GM21825 (cell line): ENCODE results near the gene ACAA1.
"Not testable (repeated sequence)": the region's sequence is repeated elsewhere in the genome, so short reads cannot be mapped to it uniquely, and the experiment has no call there.

Experiments
- ATAC-seq: cut with Tn5 transposase; IDR thresholded peaks from one replicate; pipeline ENCODE4 v1.9.1; 2021; ENCODE audit warnings: mild to moderate bottlenecking, moderate library complexity; ENCODE audit not compliant: unreplicated experiment

Gene ACAA1, protein sequence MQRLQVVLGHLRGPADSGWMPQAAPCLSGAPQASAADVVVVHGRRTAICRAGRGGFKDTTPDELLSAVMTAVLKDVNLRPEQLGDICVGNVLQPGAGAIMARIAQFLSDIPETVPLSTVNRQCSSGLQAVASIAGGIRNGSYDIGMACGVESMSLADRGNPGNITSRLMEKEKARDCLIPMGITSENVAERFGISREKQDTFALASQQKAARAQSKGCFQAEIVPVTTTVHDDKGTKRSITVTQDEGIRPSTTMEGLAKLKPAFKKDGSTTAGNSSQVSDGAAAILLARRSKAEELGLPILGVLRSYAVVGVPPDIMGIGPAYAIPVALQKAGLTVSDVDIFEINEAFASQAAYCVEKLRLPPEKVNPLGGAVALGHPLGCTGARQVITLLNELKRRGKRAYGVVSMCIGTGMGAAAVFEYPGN

DNA sequence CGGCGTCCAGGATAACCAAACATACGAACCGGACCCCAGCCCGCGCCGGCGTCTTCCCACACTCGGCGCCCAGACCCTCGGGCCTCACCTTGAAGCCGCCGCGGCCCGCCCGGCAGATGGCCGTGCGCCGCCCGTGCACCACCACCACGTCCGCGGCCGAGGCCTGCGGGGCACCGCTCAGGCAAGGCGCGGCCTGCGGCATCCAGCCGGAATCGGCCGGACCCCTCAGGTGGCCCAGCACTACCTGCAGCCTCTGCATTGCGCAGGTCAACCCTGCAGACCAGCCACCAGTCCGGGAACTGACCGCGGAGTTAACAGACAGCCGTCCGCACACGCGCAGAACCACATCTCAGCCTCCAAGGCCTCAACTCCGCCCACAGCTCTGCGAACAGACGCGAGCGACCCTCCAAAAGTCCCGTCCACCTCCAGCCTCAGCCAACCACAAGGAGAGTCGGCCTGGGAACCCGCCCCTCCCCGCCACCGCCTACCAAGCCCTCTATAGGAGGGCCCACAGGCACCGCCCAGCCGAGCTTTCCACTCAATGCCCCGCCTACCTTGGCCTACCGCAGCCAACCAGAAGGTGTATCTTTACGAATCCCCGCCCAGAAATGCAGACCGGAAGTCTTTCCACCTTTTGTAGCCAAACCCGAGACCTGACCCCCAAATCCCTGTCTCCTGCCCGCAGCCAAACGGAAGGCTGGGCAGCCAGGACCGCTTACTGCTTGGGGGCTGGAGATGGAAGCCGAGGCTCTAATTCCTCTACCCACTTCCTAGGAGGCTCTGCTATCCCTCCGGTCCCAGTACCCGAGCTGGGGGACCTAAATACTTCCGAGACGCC, at the start of gene ACAA1:
Gene ACAA1 (minus strand): TSS at position 351 of the 838 bp plus-strand sequence. CDS start 92 bp downstream, at position 259.
- ATAC-seq: peak; percentile 86

DNA sequence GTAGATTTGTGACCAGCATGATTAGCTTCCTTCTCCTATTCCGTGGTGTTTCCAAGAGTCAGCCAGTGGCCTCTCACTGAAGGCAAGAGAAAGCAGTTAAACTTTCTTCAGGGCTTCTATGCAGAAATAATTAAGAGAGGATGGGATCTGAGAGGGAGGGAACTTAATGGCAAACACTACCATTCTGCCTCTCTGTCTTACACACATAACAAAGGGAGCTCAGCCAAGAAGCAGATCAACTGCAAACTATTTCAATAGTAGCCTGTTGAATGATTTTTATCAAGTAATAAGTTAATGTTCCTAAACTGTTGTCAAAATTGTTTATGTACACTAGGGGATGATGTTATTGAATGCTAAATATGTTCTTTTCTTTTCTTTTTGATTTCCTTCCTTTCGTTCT, 40.3 kb upstream of the ACAA1 start:
- no peak for ATAC-seq

DNA sequence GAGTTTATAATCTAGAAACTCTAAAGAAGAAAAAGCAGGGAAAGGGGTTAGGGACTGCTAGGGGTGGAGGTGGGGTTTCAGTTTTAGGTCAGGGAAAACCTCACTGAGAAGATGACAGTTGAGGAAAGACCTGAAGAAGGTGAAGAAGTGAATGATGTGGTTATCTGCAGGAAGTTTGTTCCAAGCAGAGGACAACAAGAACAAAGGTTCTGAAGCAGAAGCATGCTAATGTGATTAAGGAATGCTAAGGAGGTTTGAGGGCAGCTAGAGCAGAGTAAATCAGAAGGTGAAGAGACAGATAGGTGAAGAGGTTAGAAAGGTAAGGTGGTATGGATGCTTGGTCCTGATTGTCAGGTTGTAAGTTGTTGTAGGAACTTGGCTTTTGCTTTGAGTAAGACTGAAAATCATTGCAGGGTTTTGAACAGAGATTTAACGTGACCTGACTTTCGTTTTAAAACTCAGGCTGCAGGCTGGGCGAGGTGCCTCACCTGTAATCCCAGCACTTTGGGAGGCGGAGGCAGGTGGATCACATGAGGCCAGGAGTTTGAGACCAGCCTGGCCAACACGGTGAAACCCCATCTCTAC, 37.0 kb upstream of the ACAA1 start:
- peak; percentile 29 for ATAC-seq

DNA sequence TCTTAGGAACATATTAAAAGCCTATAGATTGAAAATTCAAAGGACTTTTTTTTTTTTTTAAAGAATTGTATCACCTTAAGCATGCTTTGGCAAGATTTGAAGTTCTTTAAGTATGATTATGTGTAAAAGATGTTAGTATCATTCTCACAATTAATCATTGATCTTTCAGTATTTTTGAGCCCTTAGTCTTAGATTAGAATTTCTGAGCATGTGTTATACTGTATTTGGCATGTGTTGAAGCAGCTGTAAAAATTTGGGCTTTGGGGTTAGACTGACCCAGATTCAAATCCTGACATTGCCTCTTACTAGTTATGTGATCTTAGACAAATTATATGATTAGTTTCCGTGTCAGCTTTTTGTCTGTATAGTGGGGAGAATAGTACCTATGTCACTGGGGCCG, 34.7 kb upstream of the ACAA1 start:
- ATAC-seq: no peak

DNA sequence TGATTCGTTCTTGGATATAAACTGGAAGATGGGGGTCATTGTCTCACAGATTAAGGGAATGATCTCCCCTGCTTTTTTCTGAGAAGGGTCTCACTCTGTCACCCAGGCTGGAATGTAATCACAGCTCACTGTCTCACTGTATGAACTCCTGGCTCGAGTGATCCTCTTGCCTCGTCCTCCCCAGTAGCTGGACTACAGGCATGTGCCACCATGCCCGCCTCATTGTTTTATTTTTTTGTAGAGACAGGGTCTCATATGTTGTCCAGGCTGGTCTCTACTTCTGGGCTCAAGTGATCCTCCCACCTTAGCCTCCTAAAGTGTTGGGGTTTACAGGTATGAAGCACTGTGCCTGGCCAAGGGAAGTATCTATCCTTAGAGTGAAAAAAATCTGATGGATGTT, 33.8 kb upstream of the ACAA1 start:
- ATAC-seq: no peak

DNA sequence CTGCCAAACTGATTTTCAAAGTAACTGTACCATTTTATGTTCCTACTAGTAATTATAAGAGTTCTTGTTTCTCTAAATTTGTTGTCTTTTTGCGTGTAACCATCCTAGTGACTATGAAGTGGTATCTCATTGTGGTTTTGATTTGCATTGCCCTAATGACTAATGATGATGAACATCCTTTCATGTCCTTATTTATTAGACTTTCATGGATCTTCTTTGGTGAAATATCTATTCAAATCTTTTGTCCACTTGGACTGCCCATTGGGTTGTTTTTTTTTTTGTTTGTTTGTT, 32.0 kb upstream of the ACAA1 start:
- no peak for ATAC-seq

DNA sequence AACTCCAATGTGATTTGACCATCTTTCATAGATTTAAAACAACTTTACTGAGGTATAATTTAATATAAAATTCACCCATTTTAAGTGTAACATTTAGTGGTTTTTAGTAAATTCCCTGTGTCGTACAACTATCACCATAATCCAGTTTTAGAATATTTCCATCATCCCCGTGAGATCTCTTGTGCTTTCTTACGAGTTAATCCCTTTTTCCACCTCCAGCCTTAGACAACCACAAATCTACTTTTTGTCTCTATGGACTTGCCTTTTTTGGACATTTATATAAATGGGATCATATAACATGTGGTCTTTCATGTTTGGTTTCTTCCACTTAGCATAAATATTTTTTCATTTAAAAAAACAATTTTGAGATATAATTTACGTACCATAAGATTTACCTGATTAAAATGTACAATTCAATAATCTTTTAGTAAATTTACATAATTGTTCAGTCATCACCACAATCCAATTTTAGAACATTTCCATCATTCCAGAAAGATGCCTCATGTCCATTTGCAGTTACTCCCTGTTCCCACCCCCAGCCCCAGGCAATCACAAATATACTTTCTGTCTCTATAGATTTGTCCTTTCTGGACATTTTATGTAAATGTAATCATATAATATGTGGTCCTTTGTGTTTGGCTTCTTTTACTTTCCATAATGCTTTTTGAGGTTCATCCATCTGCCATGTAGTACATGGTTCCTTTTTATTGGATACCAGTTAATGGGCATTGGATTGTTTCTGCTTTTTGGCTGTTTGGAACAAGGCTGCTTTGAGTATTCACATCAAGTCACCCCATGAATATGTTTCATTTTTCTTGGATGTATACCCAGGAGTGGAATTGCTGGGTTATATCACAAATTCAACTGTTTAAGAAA, 31.5 kb upstream of the ACAA1 start:
- no peak for ATAC-seq

DNA sequence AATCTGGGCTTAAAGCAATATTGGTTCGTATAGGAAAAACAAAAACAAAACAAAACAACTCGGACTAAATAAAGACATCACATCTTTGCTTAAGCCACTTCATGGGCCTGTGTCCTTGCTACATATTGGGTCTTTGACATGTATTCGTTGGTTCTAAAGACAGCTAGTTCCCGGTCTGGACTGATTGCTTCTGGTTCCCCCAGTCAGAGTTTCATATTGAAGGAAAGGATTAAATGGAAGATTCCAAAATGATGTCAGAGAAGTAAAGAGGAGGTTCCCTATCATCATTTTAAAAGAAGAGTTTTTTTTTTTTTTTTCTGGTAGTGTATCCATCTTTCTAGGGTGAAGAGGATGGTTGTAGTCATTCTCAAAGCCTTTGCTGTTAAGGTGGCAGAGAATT, 30.7 kb upstream of the ACAA1 start:
- ATAC-seq: no peak

DNA sequence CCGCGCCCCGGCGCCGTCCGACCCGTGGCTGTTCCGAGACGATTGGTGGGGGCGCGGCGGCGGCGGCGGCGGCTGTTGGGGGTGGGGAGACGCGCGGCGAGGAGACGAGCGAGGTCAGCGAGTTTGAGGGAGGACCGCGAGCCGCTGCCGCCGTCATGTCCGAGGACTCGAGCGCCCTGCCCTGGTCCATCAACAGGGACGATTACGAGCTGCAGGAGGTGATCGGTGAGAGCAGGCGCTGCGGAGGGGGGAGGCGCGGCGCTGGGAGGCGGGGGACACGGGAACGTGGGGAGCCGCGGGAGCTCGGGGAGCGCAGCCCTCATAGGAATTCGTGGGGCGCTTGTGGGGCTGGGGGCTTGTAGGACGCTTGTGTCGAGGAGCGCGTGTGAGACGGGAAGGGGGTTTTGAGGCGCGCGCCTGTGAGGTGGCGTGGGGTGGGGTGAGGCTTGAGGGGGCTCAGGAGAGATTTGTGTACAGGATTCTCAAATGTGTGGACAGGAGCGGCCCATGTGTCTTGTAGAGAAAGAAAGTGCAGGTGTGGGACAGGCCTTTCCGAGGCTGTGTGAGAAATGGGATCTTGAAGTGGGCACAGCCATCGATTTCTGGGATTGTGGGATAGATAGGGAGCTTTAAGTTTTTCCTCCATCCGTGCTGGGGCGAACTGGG, 28.9 kb upstream of the ACAA1 start:
- ATAC-seq: peak; percentile 1

DNA sequence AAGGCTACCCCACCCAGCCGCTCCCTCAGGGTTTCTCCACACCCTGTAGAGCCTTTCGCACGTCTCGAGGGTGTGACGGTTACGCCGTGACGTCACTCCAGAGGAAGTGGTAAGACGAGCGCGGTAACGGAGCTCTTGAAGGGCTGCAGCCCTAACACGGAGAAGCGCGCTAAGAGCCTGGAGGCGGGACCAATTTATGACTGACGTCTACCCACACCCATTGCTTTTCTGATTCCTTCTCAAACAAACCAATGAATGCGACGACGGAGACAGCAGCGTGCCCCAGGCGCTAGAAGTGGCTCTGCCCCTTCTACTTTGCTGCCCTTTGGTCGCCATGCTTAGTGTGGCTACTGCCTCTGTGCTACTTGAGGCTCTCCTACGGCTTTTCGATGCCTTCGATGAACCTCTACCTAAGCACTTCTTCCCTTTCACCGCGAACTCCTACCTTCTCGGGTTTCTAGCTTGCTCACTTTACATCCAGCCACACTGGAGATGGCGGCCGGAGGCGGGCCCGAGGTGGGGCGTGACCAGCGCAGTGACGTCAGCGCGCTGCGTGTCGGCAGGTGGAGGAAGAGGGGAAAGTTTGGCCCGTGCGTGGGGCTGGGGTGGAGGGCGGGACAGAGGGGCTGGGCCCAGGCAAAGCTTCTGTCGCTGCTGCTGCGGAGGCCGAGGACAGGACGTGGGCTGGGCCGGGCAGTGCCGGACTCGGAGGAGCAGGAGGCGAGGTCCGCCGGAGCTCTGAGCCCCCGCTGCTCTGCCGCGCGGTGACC, 28.2 kb upstream of the ACAA1 start, which contains the start of gene OXSR1:
Gene OXSR1 (plus strand): TSS at position 586 of the 770 bp plus-strand sequence. CDS start 340 bp downstream, outside the sequence.
- peak; percentile 93 for ATAC-seq

DNA sequence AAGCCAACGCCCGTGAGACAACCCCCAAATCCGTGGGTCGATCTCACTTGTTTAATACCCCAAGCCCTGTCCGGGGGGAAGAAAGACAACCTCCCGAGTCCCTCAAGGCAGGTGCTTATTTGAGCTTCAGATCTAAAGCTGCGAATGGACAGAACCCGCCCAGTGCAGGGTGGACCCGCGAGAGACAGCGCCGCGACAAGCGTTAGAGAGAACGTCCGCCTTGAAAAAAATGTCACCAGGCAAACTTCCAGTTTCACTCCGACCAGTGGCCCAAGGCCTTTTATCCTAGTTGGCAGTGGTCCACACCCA, 27.7 kb upstream of the ACAA1 start:
- ATAC-seq: no peak

DNA sequence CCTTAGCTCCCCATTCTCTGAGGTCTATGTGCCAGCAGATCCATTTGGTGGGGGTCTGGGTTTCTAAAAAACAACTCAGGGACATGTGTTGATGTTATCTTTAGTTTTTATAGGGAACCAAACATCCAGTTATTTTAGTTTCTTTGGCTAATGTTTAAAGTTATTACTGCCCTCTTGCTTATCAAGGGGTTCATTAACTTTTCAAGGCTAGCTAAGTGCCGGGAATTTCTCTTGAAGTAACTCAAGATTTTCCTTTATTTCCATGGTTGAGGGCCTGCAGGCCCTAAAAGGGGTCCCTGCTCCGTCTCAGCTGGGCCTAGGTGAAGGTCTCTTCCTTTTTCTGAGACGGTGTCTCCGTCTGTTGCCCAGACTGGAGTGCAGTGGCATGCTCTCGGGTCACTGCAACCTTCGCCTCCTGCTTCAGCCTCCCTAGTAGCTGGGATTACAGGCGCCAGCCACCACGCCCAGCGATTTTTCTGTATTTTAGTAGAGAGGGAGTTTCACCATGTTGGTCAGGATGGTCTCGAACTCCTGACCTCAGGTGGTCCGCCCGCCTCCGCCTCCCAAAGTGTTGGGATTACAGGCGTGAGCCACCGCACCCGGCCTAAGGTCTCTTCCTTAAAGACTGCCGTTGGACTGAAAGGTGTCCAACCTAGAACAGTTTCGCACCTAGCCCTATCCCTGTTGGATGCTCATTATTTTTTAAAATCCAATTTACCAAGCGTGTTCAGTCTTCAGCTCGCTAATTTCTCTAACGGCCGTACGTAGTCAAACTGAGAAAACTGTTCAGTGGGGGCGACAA, 27.1 kb upstream of the ACAA1 start:
- no peak for ATAC-seq

DNA sequence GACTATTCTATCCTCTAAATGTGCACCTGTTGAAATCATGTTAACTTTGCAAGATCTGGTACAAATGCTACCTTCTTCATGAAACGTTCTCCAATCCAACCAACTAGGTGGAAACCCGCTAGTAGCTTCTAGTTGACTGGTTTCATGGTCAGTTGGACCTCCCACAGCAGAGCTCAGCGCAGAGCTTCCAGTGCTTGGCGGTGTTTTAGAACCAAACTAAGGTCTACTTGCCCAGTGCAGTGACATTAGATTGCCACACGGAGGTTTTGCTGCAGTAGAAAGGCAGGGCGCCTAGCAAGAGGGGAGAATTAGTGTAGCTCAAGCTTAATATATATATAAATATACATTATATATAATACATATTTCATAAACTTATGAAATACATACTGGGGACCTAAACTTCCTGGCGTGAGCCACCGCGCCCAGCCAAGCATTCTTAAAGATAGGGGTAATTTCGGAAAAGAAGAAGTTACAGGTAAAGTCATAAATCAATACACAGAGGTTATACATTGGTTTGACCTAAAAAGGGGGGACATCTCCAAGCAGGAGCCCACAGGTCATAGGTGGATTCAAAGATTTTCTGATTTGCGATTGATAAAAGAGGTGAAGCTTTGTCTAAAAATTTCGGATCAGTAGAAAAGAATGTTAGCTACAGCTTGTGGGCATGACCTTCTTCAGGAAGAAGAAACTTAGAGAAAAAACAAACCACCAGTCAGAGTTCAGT, 26.4 kb upstream of the ACAA1 start:
- no peak for ATAC-seq

DNA sequence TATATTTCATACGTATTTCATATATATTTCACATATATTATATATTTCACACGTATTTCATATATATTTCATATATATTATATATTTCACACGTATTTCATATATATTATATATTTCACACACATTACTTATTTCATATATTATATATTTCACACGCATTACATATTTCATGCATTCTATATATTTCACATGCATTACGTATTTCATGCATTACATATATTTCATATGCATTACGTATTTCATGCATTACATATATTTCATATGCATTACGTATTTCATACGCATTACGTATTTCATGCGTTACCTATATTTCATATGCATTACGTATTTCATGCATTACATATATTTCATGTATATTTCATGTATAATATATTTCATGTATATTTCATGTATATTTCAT, 23.8 kb upstream of the ACAA1 start:
- not testable (repeated sequence) for ATAC-seq

DNA sequence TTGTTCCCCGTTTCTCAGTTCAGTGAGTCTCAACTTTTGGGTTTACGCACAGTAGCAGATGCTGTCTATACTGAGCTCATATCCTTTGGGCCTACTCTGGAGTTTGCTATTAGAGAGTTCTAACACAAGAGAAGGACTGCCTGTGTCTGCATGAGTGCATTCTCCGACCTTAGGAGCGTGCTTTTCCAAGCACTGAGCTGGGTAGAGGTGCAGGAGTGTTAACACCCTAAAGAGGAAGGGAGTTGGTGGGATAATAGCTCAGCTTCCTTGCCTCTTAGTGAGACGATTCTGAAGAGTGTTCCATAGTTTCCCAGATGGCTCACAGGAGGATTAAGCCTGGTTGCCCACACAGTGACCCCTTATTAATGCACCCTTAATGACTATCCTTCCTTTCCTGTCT, 21.5 kb upstream of the ACAA1 start:
- ATAC-seq: no peak

DNA sequence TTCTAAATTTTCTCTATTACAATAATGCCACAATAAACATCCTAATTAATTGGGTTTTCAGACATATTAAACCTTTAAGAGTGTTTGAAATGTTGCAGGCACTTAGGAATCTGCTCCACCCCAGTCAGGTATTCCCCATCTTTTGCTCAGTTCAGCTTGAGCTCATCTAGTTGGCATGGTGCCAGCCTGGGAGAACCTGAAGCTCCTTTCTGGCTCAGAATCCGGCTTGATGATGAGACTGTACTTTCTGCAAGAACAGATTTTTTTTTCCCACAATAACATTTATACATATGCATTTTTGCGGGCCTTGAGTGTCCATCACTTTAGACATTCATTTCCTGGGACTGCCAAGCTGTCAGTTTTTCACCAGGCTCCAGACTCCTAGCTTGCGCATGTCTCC, 20.7 kb upstream of the ACAA1 start:
- no peak for ATAC-seq

DNA sequence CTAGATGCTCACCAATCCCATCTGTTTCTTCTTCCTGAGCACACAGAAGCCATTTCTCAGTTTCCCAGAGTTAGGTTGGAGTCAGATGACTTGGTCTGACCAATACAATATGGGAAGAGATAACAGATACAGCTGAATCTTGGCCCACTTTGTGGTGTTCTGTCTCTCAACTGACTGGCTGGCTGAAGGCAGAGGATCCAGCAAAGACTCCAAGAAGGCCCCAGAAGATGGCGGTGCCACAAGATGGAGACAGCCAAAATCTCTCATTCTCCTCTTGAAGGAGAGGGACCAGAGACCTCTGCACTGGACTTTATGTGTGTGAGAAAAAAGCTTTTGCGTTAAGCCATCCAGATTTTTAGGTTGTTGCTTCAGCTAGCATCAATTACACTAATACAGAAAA, 20.2 kb upstream of the ACAA1 start:
- no peak for ATAC-seq

DNA sequence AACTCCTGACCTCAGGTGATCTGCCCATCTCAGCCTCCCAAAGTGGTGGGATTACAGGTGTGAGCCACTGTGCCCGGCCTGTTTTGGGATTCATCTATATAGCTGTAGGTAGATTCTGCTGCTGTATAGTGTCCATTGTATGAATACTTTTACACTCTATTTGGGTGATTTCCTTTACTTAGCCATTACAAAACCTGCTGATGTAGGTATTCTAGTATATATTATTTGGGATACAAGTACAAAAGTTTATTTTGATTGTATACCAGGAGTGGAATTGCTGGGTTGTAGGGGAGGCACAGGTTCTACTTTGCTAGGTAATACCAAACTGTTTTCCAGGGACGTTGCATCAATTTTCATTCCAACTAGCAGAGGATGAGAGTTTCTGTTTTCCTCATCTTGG, 18.9 kb upstream of the ACAA1 start:
- no peak for ATAC-seq
